Gastroesophageal sphincter (tissue), 3 donors: ENCODE results near the gene MYO15A.

Source experiments
- EP300 ChIP-seq: sonication (generic); formaldehyde crosslinking; IDR thresholded peaks from one replicate; pipeline ENCODE4 v1.6.1; 2017; ENCODE audit warnings: antibody characterized with exemption, mild to moderate bottlenecking
- POLR2A ChIP-seq, 2 donors: fragments of 450-650 bp; IDR thresholded peaks; one replicate each; pipeline ENCODE4 v1.6.1; 2017; ENCODE audit warnings: antibody characterized with exemption in 2 of 2, mild to moderate bottlenecking in 2 of 2, moderate library complexity in 1 of 2
- POLR2AphosphoS5 ChIP-seq: sonication (generic); formaldehyde crosslinking; IDR thresholded peaks from one replicate; pipeline ENCODE4 v1.6.1; 2017; ENCODE audit warnings: antibody characterized with exemption
- TF ChIP-seq, protein P1 (sequence below), 4 experiments: fragments of 200-600 bp in 2 of 4; fragments of 450-650 bp in 2 of 4; sonication (generic) in 1 of 4; IDR thresholded peaks; one replicate each; pipeline ENCODE4 v1.5.1; 2017 to 2019; ENCODE audit warnings: antibody characterized with exemption in 4 of 4, mild to moderate bottlenecking in 2 of 4, moderate library complexity in 2 of 4

DNA sequence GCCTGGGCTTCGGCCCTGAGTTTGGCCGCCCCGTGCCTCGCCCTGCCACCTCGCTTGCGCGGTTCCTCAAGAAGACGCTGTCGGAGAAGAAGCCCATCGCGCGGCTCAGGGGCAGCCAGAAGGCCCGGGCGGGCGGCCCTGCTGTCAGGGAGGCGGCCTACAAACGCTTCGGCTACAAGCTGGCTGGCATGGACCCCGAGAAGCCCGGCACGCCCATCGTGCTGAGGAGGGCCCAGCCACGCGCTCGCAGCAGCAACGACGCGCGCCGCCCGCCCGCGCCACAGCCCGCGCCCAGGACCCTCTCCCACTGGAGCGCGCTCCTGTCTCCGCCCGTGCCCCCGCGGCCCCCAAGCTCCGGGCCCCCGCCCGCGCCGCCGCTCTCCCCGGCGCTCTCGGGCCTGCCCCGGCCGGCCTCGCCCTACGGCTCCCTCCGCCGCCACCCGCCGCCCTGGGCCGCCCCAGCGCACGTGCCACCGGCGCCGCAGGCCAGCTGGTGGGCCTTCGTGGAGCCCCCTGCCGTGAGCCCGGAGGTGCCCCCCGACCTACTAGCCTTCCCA, 12.0 kb downstream of the MYO15A start:
- TF ChIP-seq, protein P1, sequence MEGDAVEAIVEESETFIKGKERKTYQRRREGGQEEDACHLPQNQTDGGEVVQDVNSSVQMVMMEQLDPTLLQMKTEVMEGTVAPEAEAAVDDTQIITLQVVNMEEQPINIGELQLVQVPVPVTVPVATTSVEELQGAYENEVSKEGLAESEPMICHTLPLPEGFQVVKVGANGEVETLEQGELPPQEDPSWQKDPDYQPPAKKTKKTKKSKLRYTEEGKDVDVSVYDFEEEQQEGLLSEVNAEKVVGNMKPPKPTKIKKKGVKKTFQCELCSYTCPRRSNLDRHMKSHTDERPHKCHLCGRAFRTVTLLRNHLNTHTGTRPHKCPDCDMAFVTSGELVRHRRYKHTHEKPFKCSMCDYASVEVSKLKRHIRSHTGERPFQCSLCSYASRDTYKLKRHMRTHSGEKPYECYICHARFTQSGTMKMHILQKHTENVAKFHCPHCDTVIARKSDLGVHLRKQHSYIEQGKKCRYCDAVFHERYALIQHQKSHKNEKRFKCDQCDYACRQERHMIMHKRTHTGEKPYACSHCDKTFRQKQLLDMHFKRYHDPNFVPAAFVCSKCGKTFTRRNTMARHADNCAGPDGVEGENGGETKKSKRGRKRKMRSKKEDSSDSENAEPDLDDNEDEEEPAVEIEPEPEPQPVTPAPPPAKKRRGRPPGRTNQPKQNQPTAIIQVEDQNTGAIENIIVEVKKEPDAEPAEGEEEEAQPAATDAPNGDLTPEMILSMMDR (IDR thresholded peaks at IDR 0.05): no peak
- TF ChIP-seq POLR2A (IDR thresholded peaks at IDR 0.05) (no peak), EP300 (no peak), POLR2AphosphoS5 (no peak)
